Progenitor cell of endocrine pancreas (in vitro differentiated cells): ENCODE data around the gene PARD6B. TPM values are rescaled to one million over a fixed set of nuclear protein-coding genes. Genes with fewer than 3 reads are reported as not detected.
"Not testable (repeated sequence)": the region's sequence is repeated elsewhere in the genome, so short reads cannot be mapped to it uniquely, and the experiment has no call there.

Experiments used
- DNase-seq: peaks from one replicate; pipeline ENCODE4 v3.0.0; 2021; ENCODE audit warnings: low spot score; ENCODE audit not compliant: unreplicated experiment
- H3K27ac Mint-ChIP-seq: 2 replicates; pipeline ENCODE4 v1.8.0; 2021; ENCODE audit warnings: mild to moderate bottlenecking, moderate library complexity, mixed read lengths
- H3K27me3 Mint-ChIP-seq: 2 replicates; pipeline ENCODE4 v1.8.0; 2021; ENCODE audit warnings: mixed read lengths
- H3K36me3 Mint-ChIP-seq: 2 replicates; pipeline ENCODE4 v1.8.0; 2022; ENCODE audit warnings: mixed read lengths; ENCODE audit not compliant: insufficient read depth
- H3K4me1 Mint-ChIP-seq: 2 replicates; pipeline ENCODE4 v1.8.0; 2021; ENCODE audit warnings: low read depth, mixed read lengths
- H3K4me3 Mint-ChIP-seq: 2 replicates; pipeline ENCODE4 v1.8.0; 2021; ENCODE audit warnings: low read depth, mild to moderate bottlenecking, moderate library complexity, mixed read lengths
- H3K9me3 Mint-ChIP-seq: 2 replicates; pipeline ENCODE4 v1.8.0; 2021; ENCODE audit warnings: low read depth, mixed read lengths
- total RNA-seq: library from RNA; stranded (reverse); gene quantifications from 2 replicates; pipeline ENCODE4 v1.2.1, GENCODE V29; 2021
- TF ChIP-seq, protein P1 (sequence below): fragments of 200-600 bp; sonication (generic); IDR thresholded peaks from one replicate; pipeline ENCODE4 v1.5.0; 2021; ENCODE audit warnings: antibody characterized with exemption, mild to moderate bottlenecking; ENCODE audit not compliant: unreplicated experiment

Gene PARD6B
- total RNA-seq, 1 donor from 2014 or later, result 29.7 TPM

DNA sequence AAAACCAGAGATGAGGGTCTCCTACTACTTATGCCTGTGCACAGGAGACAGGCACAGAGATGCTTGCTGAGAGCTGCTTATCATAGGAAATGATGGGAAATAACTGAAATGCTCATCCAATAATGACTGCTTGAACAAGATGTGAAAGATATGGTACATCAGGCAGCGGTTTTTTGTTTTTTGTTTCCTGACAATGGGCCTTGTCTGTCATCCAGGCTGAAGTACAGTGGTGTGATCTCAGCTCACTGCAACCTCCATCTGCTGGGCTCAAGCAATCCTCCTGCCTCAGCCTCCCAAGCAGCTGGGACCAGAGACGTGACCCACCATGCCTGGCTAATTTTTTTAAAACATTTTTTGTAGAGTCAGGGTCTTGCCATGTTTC lies 38.8 kb upstream of the PARD6B start:
- Mint-ChIP-seq H3K9me3 (no peaks in the 10 kb centered on the region), H3K4me3 (no peak overlapping the region), H3K27ac (no peak overlapping the region), H3K36me3 (no peaks in the 10 kb centered on the region), H3K4me1 (peaks cover 13% of the 10 kb centered on the region), H3K27me3 (peaks cover 38% of the 10 kb centered on the region)
- no peak for DNase-seq
- TF ChIP-seq, protein P1, sequence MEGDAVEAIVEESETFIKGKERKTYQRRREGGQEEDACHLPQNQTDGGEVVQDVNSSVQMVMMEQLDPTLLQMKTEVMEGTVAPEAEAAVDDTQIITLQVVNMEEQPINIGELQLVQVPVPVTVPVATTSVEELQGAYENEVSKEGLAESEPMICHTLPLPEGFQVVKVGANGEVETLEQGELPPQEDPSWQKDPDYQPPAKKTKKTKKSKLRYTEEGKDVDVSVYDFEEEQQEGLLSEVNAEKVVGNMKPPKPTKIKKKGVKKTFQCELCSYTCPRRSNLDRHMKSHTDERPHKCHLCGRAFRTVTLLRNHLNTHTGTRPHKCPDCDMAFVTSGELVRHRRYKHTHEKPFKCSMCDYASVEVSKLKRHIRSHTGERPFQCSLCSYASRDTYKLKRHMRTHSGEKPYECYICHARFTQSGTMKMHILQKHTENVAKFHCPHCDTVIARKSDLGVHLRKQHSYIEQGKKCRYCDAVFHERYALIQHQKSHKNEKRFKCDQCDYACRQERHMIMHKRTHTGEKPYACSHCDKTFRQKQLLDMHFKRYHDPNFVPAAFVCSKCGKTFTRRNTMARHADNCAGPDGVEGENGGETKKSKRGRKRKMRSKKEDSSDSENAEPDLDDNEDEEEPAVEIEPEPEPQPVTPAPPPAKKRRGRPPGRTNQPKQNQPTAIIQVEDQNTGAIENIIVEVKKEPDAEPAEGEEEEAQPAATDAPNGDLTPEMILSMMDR, result no peak

DNA sequence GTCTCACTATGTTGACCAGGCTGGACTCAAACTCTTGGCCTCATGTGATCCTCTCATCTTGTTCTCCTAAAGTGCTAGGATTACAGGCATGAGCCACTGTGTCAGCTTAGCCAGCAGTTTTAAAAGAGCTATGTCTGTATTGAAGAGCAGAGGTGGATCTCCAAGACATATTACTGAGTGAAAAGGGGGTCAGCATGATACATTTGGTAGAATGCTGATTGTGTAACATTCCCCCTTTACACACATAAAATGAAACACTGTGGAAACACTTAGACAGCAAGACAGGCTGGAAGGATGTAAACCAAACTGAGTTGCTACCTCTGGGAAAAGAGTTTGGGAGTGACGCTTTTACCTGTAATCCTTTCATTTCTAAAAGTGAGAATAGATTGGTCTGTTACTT lies 38.4 kb upstream of the PARD6B start:
- H3K4me1 Mint-ChIP-seq, result peaks cover 13% of the 10 kb centered on the region
- TF ChIP-seq, protein P1, result no peak
- no peak overlapping the region for H3K27ac Mint-ChIP-seq
- H3K27me3 Mint-ChIP-seq, result peaks cover 38% of the 10 kb centered on the region
- no peak for DNase-seq
- no peak overlapping the region for H3K4me3 Mint-ChIP-seq
- H3K9me3 Mint-ChIP-seq, result no peaks in the 10 kb centered on the region
- no peaks in the 10 kb centered on the region for H3K36me3 Mint-ChIP-seq

DNA sequence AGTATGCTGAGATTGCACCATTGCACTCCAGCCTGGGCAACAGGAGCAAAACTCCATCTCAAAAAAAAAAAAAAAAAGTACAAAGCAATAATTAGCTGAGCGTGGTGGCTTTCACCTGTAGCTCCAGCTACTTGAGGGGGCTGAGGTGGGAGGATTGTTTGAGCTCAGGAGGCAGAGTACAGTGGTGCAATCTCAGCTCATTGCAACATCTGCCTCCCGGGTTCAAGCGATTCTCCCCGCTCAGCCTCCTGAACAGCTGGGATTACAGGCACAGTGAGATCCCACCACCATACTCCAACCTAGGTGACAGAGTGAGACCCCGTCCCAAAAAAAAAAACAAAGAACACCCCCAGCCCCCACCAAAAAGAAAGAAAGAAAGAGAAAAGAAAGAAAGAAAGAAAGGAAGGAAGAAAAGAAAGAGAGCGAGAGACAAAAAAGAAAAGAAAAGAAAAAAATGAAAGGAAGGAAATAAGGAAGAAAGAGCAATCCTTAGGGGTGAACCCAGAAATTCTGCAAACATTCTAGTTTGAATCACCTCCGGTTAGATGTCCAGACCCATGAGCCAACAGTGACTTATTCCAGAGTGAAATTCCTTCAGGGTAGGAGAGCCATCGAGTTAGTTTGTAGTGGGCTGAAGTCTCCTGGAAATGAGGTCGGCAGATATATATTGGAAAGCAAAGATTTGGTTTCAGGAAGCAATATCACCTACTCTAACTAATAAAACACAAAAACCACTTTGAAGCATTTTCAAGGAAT lies 36.8 kb upstream of the PARD6B start:
- no peak for DNase-seq
- H3K27ac Mint-ChIP-seq, result no peak overlapping the region
- H3K36me3 Mint-ChIP-seq, result no peaks in the 10 kb centered on the region
- H3K4me1 Mint-ChIP-seq, result peaks cover 13% of the 10 kb centered on the region
- peaks cover 32% of the 10 kb centered on the region for H3K27me3 Mint-ChIP-seq
- no peak overlapping the region for H3K4me3 Mint-ChIP-seq
- H3K9me3 Mint-ChIP-seq, result no peaks in the 10 kb centered on the region
- TF ChIP-seq, protein P1, result no peak

DNA sequence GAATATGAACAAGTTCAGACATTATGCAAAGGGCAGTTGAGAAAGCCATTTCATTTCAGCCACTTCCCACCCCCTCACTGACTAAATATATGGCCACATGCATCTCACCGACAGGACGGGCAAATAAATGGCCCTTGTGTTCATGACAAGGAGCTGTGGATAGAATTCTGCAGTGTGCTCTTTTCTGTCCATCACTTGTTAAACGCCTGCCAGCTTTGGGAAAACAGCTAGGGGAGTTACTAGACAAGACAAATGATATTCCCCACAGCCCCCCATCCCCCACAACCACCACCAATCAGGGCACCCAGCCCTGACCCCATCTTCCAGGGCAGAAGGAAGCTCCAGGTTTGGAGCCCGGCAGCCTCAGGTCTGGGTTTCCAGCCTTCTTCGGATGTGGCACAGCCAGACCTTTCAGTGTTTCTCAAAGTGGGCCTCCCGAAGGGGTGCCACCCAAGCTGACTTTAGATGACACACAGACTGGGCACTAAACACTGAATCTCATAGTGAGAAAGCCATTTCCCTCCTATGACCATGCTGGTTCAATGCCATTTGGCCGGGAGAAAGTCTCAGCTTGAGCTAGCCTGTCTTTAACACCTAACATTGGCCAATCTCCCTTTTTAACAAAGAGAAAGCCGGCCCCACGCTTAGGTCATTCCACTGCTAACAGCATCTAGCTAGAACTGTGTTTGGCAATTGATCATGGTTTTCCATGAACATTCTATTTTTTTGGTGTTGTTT lies 36.1 kb upstream of the PARD6B start:
- H3K27me3 Mint-ChIP-seq, result peaks cover 24% of the 10 kb centered on the region
- no peak overlapping the region for H3K4me3 Mint-ChIP-seq
- no peak overlapping the region for H3K27ac Mint-ChIP-seq
- H3K9me3 Mint-ChIP-seq, result no peaks in the 10 kb centered on the region
- H3K4me1 Mint-ChIP-seq, result peaks cover 13% of the 10 kb centered on the region
- no peak for DNase-seq
- H3K36me3 Mint-ChIP-seq, result no peaks in the 10 kb centered on the region
- TF ChIP-seq, protein P1, result no peak

DNA sequence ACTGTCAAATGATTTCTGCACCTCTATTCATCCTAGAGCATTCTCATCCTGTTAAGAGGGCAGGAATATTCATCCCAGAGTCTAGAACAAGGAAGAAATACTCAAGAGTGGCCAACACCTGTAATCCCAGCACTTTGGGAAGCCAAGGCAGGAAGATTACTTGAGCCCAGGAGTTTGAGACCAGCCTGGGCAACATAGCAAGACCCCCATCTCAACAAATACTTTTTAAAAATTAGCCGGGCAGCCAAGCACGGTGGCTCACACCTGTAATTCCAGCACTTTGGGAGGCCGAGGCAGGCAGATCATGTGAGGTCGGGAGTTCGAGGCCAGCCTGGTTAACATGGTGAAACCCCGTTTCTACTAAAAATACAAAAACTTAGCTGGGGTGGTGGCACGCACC lies 33.1 kb upstream of the PARD6B start:
- not testable (repeated sequence) for H3K4me3 Mint-ChIP-seq, H3K4me1 Mint-ChIP-seq, H3K9me3 Mint-ChIP-seq, H3K27me3 Mint-ChIP-seq, DNase-seq, H3K36me3 Mint-ChIP-seq, H3K27ac Mint-ChIP-seq

DNA sequence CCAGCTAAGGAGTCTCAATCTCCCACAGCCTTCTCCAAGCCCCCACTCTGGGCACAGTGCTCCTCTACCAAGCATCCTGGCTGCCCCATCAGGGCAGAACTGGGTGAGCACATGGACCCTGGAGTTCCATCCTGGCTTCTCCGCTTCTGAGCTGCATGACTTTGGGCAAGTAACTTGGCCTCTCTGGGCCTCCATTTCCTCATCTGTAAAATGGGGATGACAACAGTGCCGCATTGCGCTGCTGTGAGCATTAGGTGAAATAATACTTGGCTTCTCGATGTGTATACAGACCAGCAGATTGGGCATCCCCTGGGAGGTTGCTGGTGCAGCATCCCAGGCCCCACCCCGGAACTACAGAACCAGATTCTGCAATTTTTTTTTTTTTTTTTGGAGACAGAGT lies 31.7 kb upstream of the PARD6B start:
- Mint-ChIP-seq H3K36me3 (no peaks in the 10 kb centered on the region), H3K9me3 (no peaks in the 10 kb centered on the region), H3K27me3 (peaks cover 11% of the 10 kb centered on the region), H3K27ac (no peak overlapping the region), H3K4me3 (no peak overlapping the region), H3K4me1 (peaks cover 2% of the 10 kb centered on the region)
- no peak for DNase-seq
- TF ChIP-seq, protein P1, result no peak
